GM23338 (cell line): ENCODE data around the gene RANGRF. TPM values are rescaled to one million over a fixed set of nuclear protein-coding genes. Genes with fewer than 3 reads are reported as not detected.

ENCODE experiments used
- ATAC-seq: fragments of 200-7000 bp; cut with Tn5 transposase; 3 replicates; pipeline ENCODE4 v1.9.1; 2020
- DNase-seq: peaks from one replicate; pipeline ENCODE4 v3.0.0-alpha.2; 2015; ENCODE audit warnings: low spot score
- H2AFZ ChIP-seq: fragments of 200-600 bp; sonication (generic); 2 replicates; pipeline ENCODE4 v1.8.0; 2016; ENCODE audit warnings: antibody characterized with exemption, mild to moderate bottlenecking, moderate library complexity
- H3F3A ChIP-seq: fragments of 200-600 bp; sonication (generic); replicated peaks from 2 replicates; pipeline ENCODE4 v1.8.0; 2017; ENCODE audit warnings: antibody characterized with exemption, mixed run types, low read depth
- H3K27ac ChIP-seq: fragments of 200-600 bp; sonication (generic); 2 replicates; pipeline ENCODE4 v1.6.1; 2016; ENCODE audit warnings: low read depth
- H3K27me3 ChIP-seq: fragments of 200-600 bp; sonication (generic); 2 replicates; pipeline ENCODE4 v1.8.0; 2016; ENCODE audit warnings: mild to moderate bottlenecking, mixed run types, moderate library complexity; ENCODE audit not compliant: insufficient read depth
- H3K36me3 ChIP-seq: fragments of 200-600 bp; sonication (generic); 2 replicates; pipeline ENCODE4 v1.8.0; 2016; ENCODE audit warnings: mild to moderate bottlenecking; ENCODE audit not compliant: insufficient read depth
- H3K4me1 ChIP-seq: fragments of 200-600 bp; sonication (generic); 2 replicates; pipeline ENCODE4 v1.8.0; 2016; ENCODE audit warnings: mild to moderate bottlenecking, moderate library complexity; ENCODE audit not compliant: insufficient read depth
- H3K4me2 ChIP-seq: fragments of 200-600 bp; sonication (generic); 2 replicates; pipeline ENCODE4 v1.7.1; 2017; ENCODE audit warnings: mixed run types
- H3K4me3 ChIP-seq: fragments of 200-600 bp; sonication (generic); 2 replicates; pipeline ENCODE4 v1.6.1; 2016; ENCODE audit warnings: mixed run types
- H3K79me2 ChIP-seq: fragments of 200-600 bp; sonication (generic); replicated peaks from 2 replicates; pipeline ENCODE4 v1.8.0; 2017; ENCODE audit warnings: mild to moderate bottlenecking; ENCODE audit not compliant: insufficient read depth
- H3K9me2 ChIP-seq: fragments of 200-600 bp; sonication (generic); 2 replicates; pipeline ENCODE4 v1.8.0; 2017; ENCODE audit not compliant: insufficient read depth
- H4K20me1 ChIP-seq: fragments of 200-600 bp; sonication (generic); replicated peaks from 2 replicates; pipeline ENCODE4 v1.8.0; 2017; ENCODE audit warnings: mild to moderate bottlenecking; ENCODE audit not compliant: insufficient read depth
- H3K27ac Mint-ChIP-seq: 2 replicates; pipeline ENCODE4 v1.8.0; 2020; ENCODE audit warnings: inconsistent platforms, mild to moderate bottlenecking, moderate library complexity, mixed read lengths
- H3K27me3 Mint-ChIP-seq: 3 replicates; pipeline ENCODE4 v1.8.0; 2022; ENCODE audit warnings: low read depth, mild to moderate bottlenecking, moderate library complexity, mixed read lengths, inconsistent platforms; ENCODE audit not compliant: insufficient read depth, poor library complexity
- H3K36me3 Mint-ChIP-seq: 3 replicates; pipeline ENCODE4 v1.8.0; 2021; ENCODE audit warnings: low read depth, mild to moderate bottlenecking, inconsistent platforms, moderate library complexity, mixed read lengths
- H3K4me1 Mint-ChIP-seq: 3 replicates; pipeline ENCODE4 v1.8.0; 2020; ENCODE audit warnings: mild to moderate bottlenecking, inconsistent platforms, mixed read lengths
- H3K4me3 Mint-ChIP-seq: 3 replicates; pipeline ENCODE4 v1.8.0; 2021; ENCODE audit warnings: moderate library complexity, mild to moderate bottlenecking, inconsistent platforms, mixed read lengths
- H3K9me3 Mint-ChIP-seq: 3 replicates; pipeline ENCODE4 v1.8.0; 2020; ENCODE audit warnings: moderate library complexity, mild to moderate bottlenecking, inconsistent platforms, mixed read lengths
- CREB1 ChIP-seq: fragments of 250-450 bp; sonication (Bioruptor Pico); IDR thresholded peaks from 2 replicates; pipeline ENCODE4 v1.5.0; 2020; ENCODE audit warnings: low read depth, mild to moderate bottlenecking, moderate library complexity
- CTCF ChIP-seq, 2 experiments: fragments of 200-600 bp in 1 of 2; sonication (generic) in 1 of 2; conservative IDR thresholded peaks; 2 replicates each; pipeline versions ENCODE4 v1.5.1 to v1.6.1; 2016 to 2017; ENCODE audit warnings: antibody characterized with exemption in 2 of 2, low read depth in 2 of 2, mild to moderate bottlenecking in 2 of 2, moderate library complexity in 1 of 2
- EZH2 ChIP-seq: fragments of 200-600 bp; sonication (generic); IDR thresholded peaks from one replicate; pipeline ENCODE4 v1.8.0; 2017; ENCODE audit warnings: antibody characterized with exemption, mild to moderate bottlenecking, low read depth; ENCODE audit not compliant: unreplicated experiment
- EZH2phosphoT487 ChIP-seq: fragments of 200-600 bp; sonication (generic); IDR thresholded peaks from one replicate; pipeline ENCODE4 v1.8.1; 2018; ENCODE audit warnings: antibody characterized with exemption; ENCODE audit not compliant: unreplicated experiment
- JUNB ChIP-seq: IDR thresholded peaks from one replicate; pipeline ENCODE4 v1.6.1; 2016; ENCODE audit warnings: antibody characterized with exemption; ENCODE audit not compliant: unreplicated experiment
- NANOG ChIP-seq: IDR thresholded peaks from 2 replicates; pipeline ENCODE4 v1.6.1; 2016; ENCODE audit warnings: antibody characterized with exemption, borderline replicate concordance
- POLR2AphosphoS5 ChIP-seq: IDR thresholded peaks from 2 replicates; pipeline ENCODE4 v1.6.1; 2016; ENCODE audit warnings: antibody characterized with exemption, low read depth
- STAT1 ChIP-seq: IDR thresholded peaks from one replicate; pipeline ENCODE4 v1.6.1; 2016; ENCODE audit warnings: antibody characterized with exemption; ENCODE audit not compliant: unreplicated experiment
- ZNF114 ChIP-seq: fragments of 250-450 bp; sonication (Bioruptor Pico); IDR thresholded peaks from 2 replicates; pipeline ENCODE4 v1.5.0; 2020; ENCODE audit warnings: mild to moderate bottlenecking, moderate library complexity
- ZNF331 ChIP-seq: fragments of 250-450 bp; sonication (Bioruptor Pico); IDR thresholded peaks from 2 replicates; pipeline ENCODE4 v1.5.0; 2020; ENCODE audit warnings: low read depth, mild to moderate bottlenecking, moderate library complexity
- polyA plus RNA-seq: library from polyadenylated mRNA; unstranded; fragments of >200 nt; fragmentation: Nextera tagmentation; extraction: Ambion mirVana; gene quantifications from 2 replicates; pipeline ENCODE4 v1.2.1, GENCODE V29; 2016
- total RNA-seq: library from RNA; depleted of rRNA; stranded (reverse); fragments of >200 nt; shearing (Covaris generic); gene quantifications from 2 replicates; pipeline ENCODE4 v1.2.3, GENCODE V29; 2014
- TF ChIP-seq, protein P1 (sequence below): fragments of 250-450 bp; sonication (Bioruptor Pico); IDR thresholded peaks from 2 replicates; pipeline ENCODE4 v1.5.0; 2020; ENCODE audit warnings: mild to moderate bottlenecking, moderate library complexity
- TF ChIP-seq, protein P2 (sequence below): IDR thresholded peaks from one replicate; pipeline ENCODE4 v1.6.1; 2018; ENCODE audit warnings: antibody characterized with exemption; ENCODE audit not compliant: unreplicated experiment
- TF ChIP-seq, protein P3 (sequence below): IDR thresholded peaks from 2 replicates; pipeline ENCODE4 v1.6.1; 2016; ENCODE audit warnings: antibody characterized with exemption

RANGRF gene
- total and polyA plus RNA-seq, 2 experiments from 2014 or later: 11.2 to 52.4 TPM

- Mint-ChIP-seq H3K36me3 (peaks cover 92% of the 10 kb centered on the region), H3K27ac (no peak overlapping the region), H3K4me1 (no peaks in the 10 kb centered on the region), H3K4me3 (no peak overlapping the region), H3K27me3 (peaks cover 4% of the 10 kb centered on the region), H3K9me3 (peaks cover 3% of the 10 kb centered on the region; the same call in 1 of the 3 replicates)
- DNase-seq (no peak), ATAC-seq (no peak)
- Histone ChIP-seq H4K20me1 (peaks cover 31% of the 10 kb centered on the region), H3K27ac (no peak overlapping the region), H3K4me2 (no peak overlapping the region), H3K36me3 (peaks cover 83% of the 10 kb centered on the region), H3K4me3 (no peak overlapping the region), H3F3A (0 out of 2 replicates have a peak, but pooled peaks cover 6% of the 10 kb centered on the region), H2AFZ (no peak overlapping the region), H3K79me2 (peaks cover 10% of the 10 kb centered on the region), H3K9me2 (no peaks in the 10 kb centered on the region), H3K4me1 (no peaks in the 10 kb centered on the region), H3K27me3 (no peaks in the 10 kb centered on the region)
- TF ChIP-seq EZH2phosphoT487 (no peak), ZNF331 (CRISPR knock-in tag) (no peak), POLR2AphosphoS5 (no peak), STAT1 (no peak), CTCF (conservative IDR thresholded peaks at IDR 0.05; ENCODE audit: low read depth in 2 of 2) (no peak), JUNB (no peak), ZNF114 (no peak), CREB1 (CRISPR knock-in tag) (no peak), EZH2 (no peak), NANOG (no peak)
- TF ChIP-seq, protein P1, sequence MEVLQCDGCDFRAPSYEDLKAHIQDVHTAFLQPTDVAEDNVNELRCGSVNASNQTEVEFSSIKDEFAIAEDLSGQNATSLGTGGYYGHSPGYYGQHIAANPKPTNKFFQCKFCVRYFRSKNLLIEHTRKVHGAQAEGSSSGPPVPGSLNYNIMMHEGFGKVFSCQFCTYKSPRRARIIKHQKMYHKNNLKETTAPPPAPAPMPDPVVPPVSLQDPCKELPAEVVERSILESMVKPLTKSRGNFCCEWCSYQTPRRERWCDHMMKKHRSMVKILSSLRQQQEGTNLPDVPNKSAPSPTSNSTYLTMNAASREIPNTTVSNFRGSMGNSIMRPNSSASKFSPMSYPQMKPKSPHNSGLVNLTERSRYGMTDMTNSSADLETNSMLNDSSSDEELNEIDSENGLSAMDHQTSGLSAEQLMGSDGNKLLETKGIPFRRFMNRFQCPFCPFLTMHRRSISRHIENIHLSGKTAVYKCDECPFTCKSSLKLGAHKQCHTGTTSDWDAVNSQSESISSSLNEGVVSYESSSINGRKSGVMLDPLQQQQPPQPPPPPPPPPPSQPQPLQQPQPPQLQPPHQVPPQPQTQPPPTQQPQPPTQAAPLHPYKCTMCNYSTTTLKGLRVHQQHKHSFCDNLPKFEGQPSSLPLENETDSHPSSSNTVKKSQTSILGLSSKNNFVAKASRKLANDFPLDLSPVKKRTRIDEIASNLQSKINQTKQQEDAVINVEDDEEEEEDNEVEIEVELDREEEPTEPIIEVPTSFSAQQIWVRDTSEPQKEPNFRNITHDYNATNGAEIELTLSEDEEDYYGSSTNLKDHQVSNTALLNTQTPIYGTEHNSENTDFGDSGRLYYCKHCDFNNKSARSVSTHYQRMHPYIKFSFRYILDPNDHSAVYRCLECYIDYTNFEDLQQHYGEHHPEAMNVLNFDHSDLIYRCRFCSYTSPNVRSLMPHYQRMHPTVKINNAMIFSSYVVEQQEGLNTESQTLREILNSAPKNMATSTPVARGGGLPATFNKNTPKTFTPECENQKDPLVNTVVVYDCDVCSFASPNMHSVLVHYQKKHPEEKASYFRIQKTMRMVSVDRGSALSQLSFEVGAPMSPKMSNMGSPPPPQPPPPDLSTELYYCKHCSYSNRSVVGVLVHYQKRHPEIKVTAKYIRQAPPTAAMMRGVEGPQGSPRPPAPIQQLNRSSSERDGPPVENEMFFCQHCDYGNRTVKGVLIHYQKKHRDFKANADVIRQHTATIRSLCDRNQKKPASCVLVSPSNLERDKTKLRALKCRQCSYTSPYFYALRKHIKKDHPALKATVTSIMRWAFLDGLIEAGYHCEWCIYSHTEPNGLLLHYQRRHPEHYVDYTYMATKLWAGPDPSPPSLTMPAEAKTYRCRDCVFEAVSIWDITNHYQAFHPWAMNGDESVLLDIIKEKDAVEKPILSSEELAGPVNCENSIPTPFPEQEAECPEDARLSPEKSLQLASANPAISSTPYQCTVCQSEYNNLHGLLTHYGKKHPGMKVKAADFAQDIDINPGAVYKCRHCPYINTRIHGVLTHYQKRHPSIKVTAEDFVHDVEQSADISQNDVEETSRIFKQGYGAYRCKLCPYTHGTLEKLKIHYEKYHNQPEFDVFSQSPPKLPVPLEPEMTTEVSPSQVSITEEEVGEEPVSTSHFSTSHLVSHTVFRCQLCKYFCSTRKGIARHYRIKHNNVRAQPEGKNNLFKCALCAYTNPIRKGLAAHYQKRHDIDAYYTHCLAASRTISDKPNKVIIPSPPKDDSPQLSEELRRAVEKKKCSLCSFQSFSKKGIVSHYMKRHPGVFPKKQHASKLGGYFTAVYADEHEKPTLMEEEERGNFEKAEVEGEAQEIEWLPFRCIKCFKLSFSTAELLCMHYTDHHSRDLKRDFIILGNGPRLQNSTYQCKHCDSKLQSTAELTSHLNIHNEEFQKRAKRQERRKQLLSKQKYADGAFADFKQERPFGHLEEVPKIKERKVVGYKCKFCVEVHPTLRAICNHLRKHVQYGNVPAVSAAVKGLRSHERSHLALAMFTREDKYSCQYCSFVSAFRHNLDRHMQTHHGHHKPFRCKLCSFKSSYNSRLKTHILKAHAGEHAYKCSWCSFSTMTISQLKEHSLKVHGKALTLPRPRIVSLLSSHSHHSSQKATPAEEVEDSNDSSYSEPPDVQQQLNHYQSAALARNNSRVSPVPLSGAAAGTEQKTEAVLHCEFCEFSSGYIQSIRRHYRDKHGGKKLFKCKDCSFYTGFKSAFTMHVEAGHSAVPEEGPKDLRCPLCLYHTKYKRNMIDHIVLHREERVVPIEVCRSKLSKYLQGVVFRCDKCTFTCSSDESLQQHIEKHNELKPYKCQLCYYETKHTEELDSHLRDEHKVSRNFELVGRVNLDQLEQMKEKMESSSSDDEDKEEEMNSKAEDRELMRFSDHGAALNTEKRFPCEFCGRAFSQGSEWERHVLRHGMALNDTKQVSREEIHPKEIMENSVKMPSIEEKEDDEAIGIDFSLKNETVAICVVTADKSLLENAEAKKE (CRISPR knock-in tag): no peak
- TF ChIP-seq, protein P2, sequence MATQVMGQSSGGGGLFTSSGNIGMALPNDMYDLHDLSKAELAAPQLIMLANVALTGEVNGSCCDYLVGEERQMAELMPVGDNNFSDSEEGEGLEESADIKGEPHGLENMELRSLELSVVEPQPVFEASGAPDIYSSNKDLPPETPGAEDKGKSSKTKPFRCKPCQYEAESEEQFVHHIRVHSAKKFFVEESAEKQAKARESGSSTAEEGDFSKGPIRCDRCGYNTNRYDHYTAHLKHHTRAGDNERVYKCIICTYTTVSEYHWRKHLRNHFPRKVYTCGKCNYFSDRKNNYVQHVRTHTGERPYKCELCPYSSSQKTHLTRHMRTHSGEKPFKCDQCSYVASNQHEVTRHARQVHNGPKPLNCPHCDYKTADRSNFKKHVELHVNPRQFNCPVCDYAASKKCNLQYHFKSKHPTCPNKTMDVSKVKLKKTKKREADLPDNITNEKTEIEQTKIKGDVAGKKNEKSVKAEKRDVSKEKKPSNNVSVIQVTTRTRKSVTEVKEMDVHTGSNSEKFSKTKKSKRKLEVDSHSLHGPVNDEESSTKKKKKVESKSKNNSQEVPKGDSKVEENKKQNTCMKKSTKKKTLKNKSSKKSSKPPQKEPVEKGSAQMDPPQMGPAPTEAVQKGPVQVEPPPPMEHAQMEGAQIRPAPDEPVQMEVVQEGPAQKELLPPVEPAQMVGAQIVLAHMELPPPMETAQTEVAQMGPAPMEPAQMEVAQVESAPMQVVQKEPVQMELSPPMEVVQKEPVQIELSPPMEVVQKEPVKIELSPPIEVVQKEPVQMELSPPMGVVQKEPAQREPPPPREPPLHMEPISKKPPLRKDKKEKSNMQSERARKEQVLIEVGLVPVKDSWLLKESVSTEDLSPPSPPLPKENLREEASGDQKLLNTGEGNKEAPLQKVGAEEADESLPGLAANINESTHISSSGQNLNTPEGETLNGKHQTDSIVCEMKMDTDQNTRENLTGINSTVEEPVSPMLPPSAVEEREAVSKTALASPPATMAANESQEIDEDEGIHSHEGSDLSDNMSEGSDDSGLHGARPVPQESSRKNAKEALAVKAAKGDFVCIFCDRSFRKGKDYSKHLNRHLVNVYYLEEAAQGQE: no peak
- TF ChIP-seq, protein P3, sequence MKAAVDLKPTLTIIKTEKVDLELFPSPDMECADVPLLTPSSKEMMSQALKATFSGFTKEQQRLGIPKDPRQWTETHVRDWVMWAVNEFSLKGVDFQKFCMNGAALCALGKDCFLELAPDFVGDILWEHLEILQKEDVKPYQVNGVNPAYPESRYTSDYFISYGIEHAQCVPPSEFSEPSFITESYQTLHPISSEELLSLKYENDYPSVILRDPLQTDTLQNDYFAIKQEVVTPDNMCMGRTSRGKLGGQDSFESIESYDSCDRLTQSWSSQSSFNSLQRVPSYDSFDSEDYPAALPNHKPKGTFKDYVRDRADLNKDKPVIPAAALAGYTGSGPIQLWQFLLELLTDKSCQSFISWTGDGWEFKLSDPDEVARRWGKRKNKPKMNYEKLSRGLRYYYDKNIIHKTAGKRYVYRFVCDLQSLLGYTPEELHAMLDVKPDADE: no peak
These were observed 30.7 kb upstream of the RANGRF start for GRCh38 chr17:8257801-8258200.
